GM04503 (cell line): ENCODE data around the gene DPEP2NB.
"Not testable (repeated sequence)": the region's sequence is repeated elsewhere in the genome, so short reads cannot be mapped to it uniquely, and the experiment has no call there.

Source experiments
- DNase-seq: peaks from one replicate; pipeline ENCODE4 v3.0.0-alpha.2; 2012; ENCODE audit warnings: low read depth

DPEP2NB gene

GRCh38 chr16:67982011-67982696 is 33.6 kb downstream of the DPEP2NB start:
- DNase-seq, result no peak

- DNase-seq, result no peak
Measured at GRCh38 chr16:67979955-67980678, 35.6 kb downstream of the DPEP2NB start, which contains the start of gene DPEP3. Gene DPEP3, minus strand, starts transcription at chr16:67980499. Its CDS starts 119 bp downstream, at chr16:67980380.

DNA sequence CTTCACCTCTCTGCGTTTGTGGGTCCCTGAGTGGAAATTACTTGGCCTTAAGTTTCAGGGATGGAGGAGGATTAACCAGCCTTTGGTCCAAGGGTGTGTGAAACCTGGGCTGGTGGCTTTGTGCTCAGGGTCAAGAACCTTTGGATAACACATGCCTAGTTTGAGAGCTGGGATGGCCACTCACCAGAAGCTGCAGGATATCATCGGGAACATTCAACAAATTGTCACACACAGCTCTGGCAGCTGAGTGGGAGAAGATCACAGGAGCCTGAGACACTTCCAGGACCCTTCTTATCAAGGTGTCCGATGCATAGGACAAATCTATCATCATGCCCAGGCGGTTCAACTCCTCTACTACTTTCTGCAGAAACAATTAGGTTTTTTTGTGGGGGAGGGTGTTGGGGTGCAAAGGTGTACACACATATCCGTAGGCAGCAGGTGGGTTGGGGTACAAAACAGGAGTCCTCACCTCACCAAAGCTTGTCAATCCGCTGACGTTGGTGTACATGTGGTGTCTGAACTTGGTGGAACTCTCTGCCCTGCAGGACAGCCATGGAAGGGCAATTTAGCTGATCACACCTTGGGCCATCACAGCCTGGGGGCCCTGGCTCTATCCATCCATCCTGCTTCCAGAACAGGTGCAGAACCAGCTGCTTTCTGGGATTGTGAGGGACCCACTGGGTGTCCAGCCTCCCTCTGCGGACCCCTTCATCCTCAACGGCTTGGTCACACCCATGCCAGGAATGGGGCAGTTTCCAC is 38.1 kb downstream of the DPEP2NB start:
- DNase-seq, result no peak

DNA sequence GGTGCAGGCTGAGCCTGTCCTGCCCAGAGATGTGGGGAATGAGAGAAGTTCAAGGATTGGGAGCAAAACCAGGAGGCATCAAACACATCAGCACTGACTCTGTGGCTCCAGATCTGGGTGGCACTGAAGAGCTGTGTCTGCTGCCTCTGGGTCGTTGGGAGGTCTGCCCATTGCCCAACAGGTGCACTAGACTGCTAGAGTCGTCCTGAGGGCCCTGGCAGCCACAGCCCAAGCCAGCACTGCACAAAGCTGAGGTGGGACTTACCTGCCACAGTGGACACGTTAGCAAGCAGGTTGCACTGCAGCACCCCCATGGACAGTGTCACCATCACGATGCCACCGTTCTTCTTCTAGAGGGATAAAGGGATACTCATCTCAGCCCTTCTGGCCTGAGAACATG is 38.7 kb downstream of the DPEP2NB start:
- DNase-seq, result no peak

DNA sequence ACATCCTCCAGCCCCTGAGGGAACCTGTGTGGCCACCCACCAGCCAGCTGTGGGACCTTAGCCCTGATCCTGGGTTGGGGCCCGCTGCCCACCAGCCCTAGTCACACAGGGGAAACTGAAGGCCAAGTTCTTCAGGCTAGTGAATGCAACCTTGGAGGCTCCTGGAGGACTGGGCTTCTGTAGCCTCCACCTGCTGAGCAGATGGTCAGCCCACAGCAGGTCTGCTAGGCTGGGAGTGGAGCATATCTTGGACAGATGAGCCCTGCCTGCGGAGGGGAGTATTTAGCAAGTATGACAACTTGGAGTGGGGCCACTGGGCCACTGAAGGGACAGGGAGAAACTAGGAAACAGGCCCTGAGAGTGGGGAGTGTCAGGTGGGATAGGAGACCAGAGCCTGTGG is 39.5 kb downstream of the DPEP2NB start:
- DNase-seq, result no peak

- no peak for DNase-seq
Measured at GRCh38 chr16:67975321-67976105, 40.2 kb downstream of the DPEP2NB start.

DNA sequence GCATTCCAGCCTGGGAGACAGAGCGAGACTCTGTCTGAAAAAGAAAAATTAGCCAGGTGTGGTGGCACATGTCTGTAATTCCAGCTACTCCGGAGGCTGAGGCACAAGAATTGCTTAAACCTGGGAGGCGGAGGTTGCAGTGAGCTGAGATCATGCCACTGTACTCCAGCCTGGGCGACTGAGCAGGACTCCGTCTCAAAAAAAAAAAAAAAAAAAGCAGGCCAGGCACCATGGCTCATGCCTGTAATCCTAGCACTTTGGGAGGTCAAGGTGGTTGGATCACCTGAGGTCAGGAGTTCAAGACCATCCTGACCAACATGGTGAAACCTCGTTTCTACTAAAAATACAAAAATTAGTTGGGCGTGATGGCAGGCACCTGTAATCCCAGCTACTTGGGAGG is 43.4 kb downstream of the DPEP2NB start:
- DNase-seq, result not testable (repeated sequence)

- no peak for DNase-seq
Measured at GRCh38 chr16:67971111-67971510, 44.6 kb downstream of the DPEP2NB start.

DNA sequence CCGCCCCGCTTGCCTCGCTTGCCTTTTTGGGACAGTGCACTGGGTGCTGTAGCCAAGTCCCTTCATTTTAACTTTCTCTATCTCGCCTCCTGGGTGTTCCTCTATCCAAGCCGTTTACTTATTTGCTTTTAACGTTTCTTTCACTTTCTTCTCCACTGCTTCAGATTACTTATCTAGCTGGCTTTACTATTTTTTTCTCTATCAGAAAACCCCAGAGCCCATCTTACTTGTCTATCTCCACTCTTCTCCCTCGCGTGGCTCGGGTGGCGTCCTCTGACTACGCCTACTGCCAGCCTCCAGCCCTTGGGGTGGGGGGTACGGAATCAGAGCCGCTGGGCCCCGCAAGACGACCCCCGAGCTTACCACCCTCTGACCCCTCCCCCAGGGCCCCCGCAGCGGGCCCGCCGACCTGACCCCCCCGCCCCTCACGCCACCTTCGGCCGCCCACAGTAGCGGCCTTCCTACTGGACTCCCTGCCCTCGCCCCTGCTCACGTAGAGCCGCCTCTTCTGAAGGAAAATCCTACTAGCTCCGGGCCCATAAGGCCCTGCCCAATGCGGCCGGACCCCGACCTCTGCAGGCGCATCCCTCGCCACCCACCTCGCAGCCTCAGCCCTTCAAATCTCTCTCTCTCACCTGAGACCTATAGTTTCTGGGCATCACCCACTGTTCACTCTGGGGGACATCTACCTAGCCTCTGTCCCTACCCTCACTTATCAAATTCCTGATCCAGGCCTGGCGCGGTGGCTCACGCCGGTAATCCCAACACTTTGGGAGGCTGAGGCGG is 46.3 kb downstream of the DPEP2NB start:
- no peak for DNase-seq

- no peak for DNase-seq
Measured at GRCh38 chr16:67968400-67969253, 47.1 kb downstream of the DPEP2NB start, which contains the start of gene SLC12A4. Gene SLC12A4, minus strand, starts transcription at chr16:67968637. Its CDS starts 84 bp downstream, at chr16:67968553.

DNA sequence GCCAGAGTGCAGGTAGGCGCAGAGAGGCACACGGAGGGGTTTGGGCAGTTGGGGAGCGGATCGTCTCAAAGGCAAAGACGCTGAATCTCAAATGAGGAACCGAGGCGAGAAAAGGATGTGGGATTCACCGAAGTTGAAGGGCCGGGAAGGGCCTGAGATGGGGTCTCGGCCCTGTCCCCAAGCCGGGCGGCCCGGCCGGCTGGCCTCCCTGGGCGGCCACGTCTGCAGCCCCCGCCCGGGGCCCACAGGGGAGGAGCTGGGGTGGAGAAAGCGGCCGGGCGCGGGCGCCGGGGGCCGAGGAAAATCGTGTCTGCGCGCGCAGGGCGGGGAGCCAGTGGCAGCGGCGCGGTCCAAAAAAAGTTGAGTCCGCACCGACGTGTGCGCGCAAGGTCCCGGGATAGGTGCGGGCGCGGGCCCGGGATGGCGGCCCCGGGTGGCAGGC is 47.7 kb downstream of the DPEP2NB start:
- no peak for DNase-seq

- DNase-seq, result no peak
Measured at GRCh38 chr16:67967183-67967957, 48.3 kb downstream of the DPEP2NB start.

DNA sequence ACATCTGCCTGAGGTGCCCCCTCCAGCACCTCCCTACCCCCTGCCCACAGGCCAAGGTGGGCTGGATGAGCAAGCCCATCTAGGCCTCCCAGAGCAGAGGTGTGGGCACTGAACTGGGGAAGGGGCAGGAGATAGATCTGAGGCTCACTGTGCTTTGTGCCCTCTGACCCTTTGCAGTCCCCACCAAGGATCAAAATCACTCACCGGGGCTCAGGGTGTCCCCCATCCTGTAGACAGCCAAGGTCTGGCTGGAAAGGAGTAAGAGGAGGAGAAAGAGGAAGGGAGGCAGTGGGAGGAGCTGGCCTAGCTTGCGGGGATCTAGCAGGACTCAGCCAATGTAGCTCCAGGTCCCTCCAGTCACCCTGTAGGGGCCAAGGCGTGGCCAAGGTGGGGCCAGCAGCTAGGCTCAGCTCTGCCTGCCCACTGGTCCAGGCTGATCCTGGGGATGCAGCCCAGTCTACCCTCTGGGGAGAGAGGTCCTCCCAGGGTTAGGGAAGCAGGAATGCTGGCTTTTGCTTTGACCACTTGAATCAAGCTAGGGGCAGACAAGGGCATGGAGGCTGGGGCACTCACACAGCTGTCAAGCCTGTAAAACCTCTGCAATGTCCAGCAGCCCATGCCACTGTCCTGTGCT is 49.0 kb downstream of the DPEP2NB start:
- DNase-seq, result peak; percentile 57

- no peak for DNase-seq
Measured at GRCh38 chr16:67965668-67966548, 49.8 kb downstream of the DPEP2NB start.

GRCh38 chr16:67964477-67965131 is 51.1 kb downstream of the DPEP2NB start:
- no peak for DNase-seq

- DNase-seq, result no peak
Measured at GRCh38 chr16:67963662-67964321, 51.9 kb downstream of the DPEP2NB start.
